K562 (cell line): ENCODE results near the gene PTRH1. TPM values are rescaled to one million over a fixed set of nuclear protein-coding genes. Genes with fewer than 3 reads are reported as not detected.
A peak's percentile ranks its signal among the peaks of the same experiment; 100 is the strongest.

Source experiments
- ATAC-seq: fragments of 200-7000 bp; cut with Tn5 transposase; 3 replicates; pipeline ENCODE4 v1.9.1; 2020; ENCODE audit warnings: moderate library complexity
- BruUV-seq: library from RNA; stranded (reverse); fragments of 400-500 nt; replicated peaks from 2 replicates; lab custom pipeline; 2021; lab: Mats Ljungman, UMichigan
- CTCF ChIA-PET: fragments of 300-600 bp; formaldehyde crosslinking; extraction: SDS; loops from one replicate; lab custom pipeline; 2021; ENCODE audit warnings: low intra/inter-chr PET ratio; lab: Yijun Ruan, JAX
- POLR2A ChIA-PET: fragments of 300-600, 350-650 bp; sonication (Branson Sonifier 250); formaldehyde crosslinking; extraction: SDS; loops from one replicate; lab custom pipeline; 2021; ENCODE audit warnings: antibody characterized with exemption, inconsistent platforms; lab: Yijun Ruan, JAX
- DNase-seq, 4 experiments: peaks; one replicate each; pipeline versions ENCODE4 v3.0.0 to v3.0.0-alpha.2; 2011 to 2018; ENCODE audit warnings: low spot score in 3 of 4, mixed read lengths in 3 of 4; ENCODE audit errors: extremely low read depth in 1 of 4
- FAIRE-seq: peaks from 2 replicates; lab custom pipeline; 2011; peaks lifted over from hg19 to GRCh38; lab: Jason Lieb, UNC
- H2AFZ ChIP-seq: 2 replicates; pipeline ENCODE4 v1.6.0; 2011; ENCODE audit warnings: low read depth, low read length, control low read depth, inconsistent platforms
- H3K27ac ChIP-seq: fragments of 200-600 bp; 3 replicates; pipeline ENCODE4 v1.8.0; 2011; ENCODE audit warnings: low read depth, mild to moderate bottlenecking, control low read depth, inconsistent platforms, low read length, moderate library complexity, mixed read lengths; ENCODE audit errors: extremely low read depth
- H3K27me3 ChIP-seq, 2 experiments: fragments of 300-600 bp in 1 of 2; 2 replicates in 1 of 2; 3 replicates in 1 of 2; pipeline versions ENCODE4 v1.6.0 to v1.8.0; 2011; ENCODE audit warnings: inconsistent platforms in 2 of 2, low read length in 2 of 2, mild to moderate bottlenecking in 1 of 2, mixed read lengths in 1 of 2, moderate library complexity in 1 of 2; ENCODE audit not compliant: control insufficient read depth in 2 of 2, insufficient read depth in 2 of 2
- H3K36me3 ChIP-seq: fragments of 300-600 bp; 3 replicates; pipeline ENCODE4 v1.8.0; 2011; ENCODE audit warnings: mild to moderate bottlenecking, low read length, inconsistent platforms; ENCODE audit not compliant: control insufficient read depth, insufficient read depth
- H3K4me1 ChIP-seq, 2 experiments: fragments of 200-600 bp in 1 of 2; replicated peaks in 1 of 2; 2 replicates in 1 of 2; 3 replicates in 1 of 2; pipeline versions ENCODE4 v1.5.1 to v1.8.0; 2011; ENCODE audit warnings: inconsistent platforms in 2 of 2, low read length in 2 of 2, mild to moderate bottlenecking in 1 of 2, mixed read lengths in 1 of 2, moderate library complexity in 1 of 2; ENCODE audit not compliant: control insufficient read depth in 2 of 2, insufficient read depth in 2 of 2
- H3K4me2 ChIP-seq: 2 replicates; pipeline ENCODE4 v1.6.1; 2011; ENCODE audit warnings: low read length, control low read depth, inconsistent platforms, mixed read lengths; ENCODE audit not compliant: insufficient read depth
- H3K4me3 ChIP-seq: fragments of 200-600 bp; sonication (generic), shearing (Covaris generic); 2 replicates; pipeline ENCODE4 v1.5.1; 2016; ENCODE audit warnings: control low read depth, inconsistent platforms
- H3K79me2 ChIP-seq: fragments of 200-600 bp; 3 replicates; pipeline ENCODE4 v1.8.0; 2011; ENCODE audit warnings: low read length, inconsistent platforms; ENCODE audit not compliant: control insufficient read depth, insufficient read depth
- H3K9ac ChIP-seq, 2 experiments: 2 replicates each; pipeline versions ENCODE4 v1.6.0 to v1.6.1; 2011; ENCODE audit warnings: low read depth in 2 of 2, low read length in 2 of 2, control low read depth in 1 of 2, inconsistent platforms in 1 of 2, mild to moderate bottlenecking in 1 of 2, mixed read lengths in 1 of 2; ENCODE audit not compliant: insufficient read depth in 1 of 2
- H3K9me1 ChIP-seq: one replicate; pipeline ENCODE4 v1.6.0; 2011; ENCODE audit warnings: inconsistent platforms, mild to moderate bottlenecking, low read length, moderate library complexity; ENCODE audit not compliant: control insufficient read depth, insufficient read depth
- H3K9me3 ChIP-seq: replicated peaks from 2 replicates; pipeline ENCODE4 v1.5.1; 2011; ENCODE audit warnings: low read depth, low read length, inconsistent platforms; ENCODE audit not compliant: control insufficient read depth, insufficient read depth
- H4K20me1 ChIP-seq: replicated peaks from 2 replicates; pipeline ENCODE4 v1.6.1; 2011; ENCODE audit warnings: low read length, inconsistent platforms, mixed read lengths; ENCODE audit not compliant: control insufficient read depth, insufficient read depth
- CREM ChIP-seq: IDR thresholded peaks from 2 replicates; pipeline ENCODE4 v1.6.1; 2014; ENCODE audit warnings: antibody characterized with exemption, low read depth
- PRDM10 ChIP-seq: fragments of 450-650 bp; IDR thresholded peaks from 2 replicates; pipeline ENCODE4 v1.6.1; 2018; ENCODE audit not compliant: partially characterized antibody
- WGBS: fragments of 100-300 bp; shearing (Covaris generic); methylation state at CpG from one replicate; pipeline ENCODE4 v1.1.6; 2016; ENCODE audit warnings: low coverage, mixed read lengths; ENCODE audit not compliant: insufficient coverage; ENCODE audit errors: missing lambda C conversion rate; 5-methylcytosine and 5-hydroxymethylcytosine counted together
- in situ Hi-C: fragments of 300-500 bp; cut with MboI; formaldehyde crosslinking; loops from 4 replicates; pipeline ENCODE4 v1.15.0; 2018; ENCODE audit warnings: inconsistent platforms, mixed read lengths
- intact Hi-C: fragments of 100-400 bp; cut with micrococcal nuclease; formaldehyde crosslinking; loops from 2 replicates; pipeline ENCODE4 v1.14.2; 2022
- polyA plus RNA-seq, 8 experiments: library from polyadenylated mRNA; depleted of rRNA in 4 of 8; stranded (reverse) in 5 of 8; unstranded in 3 of 8; fragments of >200 nt; fragmentation: Nextera tagmentation in 2 of 8; fragmentation: Illumina TruSeq in 1 of 8; extraction: Ambion mirVana in 2 of 8; extraction: Trizol in 1 of 8; gene quantifications; 2 replicates each; pipeline versions ENCODE4 v1.2.1 to v1.2.3, GENCODE V29; 2011 to 2014; ENCODE audit warnings: inconsistent platforms in 1 of 8, missing spikeins in 1 of 8
- total RNA-seq, 7 experiments: library from RNA; depleted of rRNA in 6 of 7; stranded (reverse); fragments of >200 nt in 6 of 7; fragmentation: Illumina TruSeq in 2 of 7; extraction: Trizol in 2 of 7; gene quantifications; 2 replicates each; pipeline versions ENCODE4 v1.2.1 to v1.2.3, GENCODE V29; 2011 to 2021; ENCODE audit warnings: low replicate concordance in 1 of 7

The PTRH1 gene
- total and polyA plus RNA-seq, 9 of the 15 experiments (the other 6 are each of a cell fraction or from before 2014, with no cell fraction given), result 0.63 to 43.1 (median 5.7) TPM

- intact Hi-C loops, result no loop called here
Observed at GRCh38 chr9:127703289-127703946, 12.0 kb downstream of the PTRH1 start.

More at GRCh38 chr9:127703289-127703946, 12.0 kb downstream of the PTRH1 start:
- Histone ChIP-seq H3K9ac (no peak overlapping the region), H3K4me2 (no peak overlapping the region), H4K20me1 (no peaks in the 10 kb centered on the region), H3K4me3 (no peak overlapping the region), H3K36me3 (no peaks in the 10 kb centered on the region), H3K9me3 (no peaks in the 10 kb centered on the region), H3K27me3 (no peaks in the 10 kb centered on the region), H2AFZ (no peak overlapping the region), H3K79me2 (no peaks in the 10 kb centered on the region), H3K9me1 (no peaks in the 10 kb centered on the region), H3K4me1 (peaks cover 21 to 45% of the 10 kb centered on the region in 2 experiments; a peak in 4 of 5 replicates), H3K27ac (no peak overlapping the region)
- ATAC-seq, result no peak
- POLR2A ChIA-PET, result interaction anchor here (0.6 to 1.0 kb wide), 4 partner anchors 8 to 91 kb away, joined by 3 to 4 read pairs (median 3); no protein-coding TSS in a partner anchor
- no TSS peak for BruUV-seq
- CTCF ChIA-PET, result no interaction called here
- in situ Hi-C loops, result no loop called here
- DNase-seq, result no peak
- FAIRE-seq, result no peak
- WGBS, result 53% methylated on average over 9 of the region's 9 CpGs
- TF ChIP-seq PRDM10 (peak; percentile 24), CREM (no peak)
